Tibial nerve (tissue), 4 donors: ENCODE data around the gene BRIP1.

Experiments
- CTCF ChIP-seq, 5 experiments: fragments of 200-600 bp in 3 of 5; fragments of 450-650 bp in 2 of 5; sonication (generic) in 3 of 5; IDR thresholded peaks; one replicate each; pipeline ENCODE4 v1.5.1; 2016 to 2019; ENCODE audit warnings: antibody characterized with exemption in 5 of 5, mild to moderate bottlenecking in 3 of 5, moderate library complexity in 2 of 5
- EP300 ChIP-seq, 2 donors: sonication (generic); formaldehyde crosslinking; IDR thresholded peaks; one replicate each; pipeline ENCODE4 v1.6.1; 2017; ENCODE audit warnings: antibody characterized with exemption in 2 of 2, mild to moderate bottlenecking in 1 of 2
- POLR2A ChIP-seq, 2 donors: fragments of 450-650 bp; IDR thresholded peaks; one replicate each; pipeline ENCODE4 v1.6.1; 2017; ENCODE audit warnings: antibody characterized with exemption in 2 of 2, mild to moderate bottlenecking in 2 of 2, moderate library complexity in 2 of 2

DNA sequence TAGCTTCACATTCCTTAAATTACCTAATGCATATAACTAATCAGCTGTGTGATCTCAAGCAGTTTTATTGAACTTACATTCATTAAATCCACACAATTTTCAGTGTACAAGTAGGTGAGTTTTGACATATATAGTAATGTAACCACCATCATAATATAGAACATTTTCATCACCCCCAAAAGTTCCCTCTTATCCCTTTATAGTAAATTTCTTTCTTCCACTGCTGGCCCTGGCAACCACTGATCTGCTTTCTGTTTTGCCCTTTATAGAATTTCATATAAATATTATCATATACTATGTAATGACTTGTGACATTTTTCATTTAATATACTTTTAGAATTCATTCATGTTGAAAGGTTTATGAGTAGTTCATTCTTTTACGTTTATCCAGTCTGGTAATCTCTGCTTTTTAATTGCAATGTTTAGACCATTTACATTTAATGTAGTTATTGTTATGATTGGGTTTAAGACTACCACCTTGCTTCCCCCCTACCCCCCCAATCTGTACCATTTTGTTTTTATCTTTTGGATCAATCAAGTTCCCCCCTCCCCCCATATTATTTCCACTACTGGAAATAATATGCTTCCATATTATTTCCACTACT is 147.0 kb downstream of the BRIP1 start:
- TF ChIP-seq POLR2A (IDR thresholded peaks at IDR 0.05): no peak
- TF ChIP-seq CTCF (IDR thresholded peaks at IDR 0.05): no peak
- TF ChIP-seq EP300 (IDR thresholded peaks at IDR 0.05): no peak
